ENCODE measurements around the gene C9orf43.

The C9orf43 gene

DNA sequence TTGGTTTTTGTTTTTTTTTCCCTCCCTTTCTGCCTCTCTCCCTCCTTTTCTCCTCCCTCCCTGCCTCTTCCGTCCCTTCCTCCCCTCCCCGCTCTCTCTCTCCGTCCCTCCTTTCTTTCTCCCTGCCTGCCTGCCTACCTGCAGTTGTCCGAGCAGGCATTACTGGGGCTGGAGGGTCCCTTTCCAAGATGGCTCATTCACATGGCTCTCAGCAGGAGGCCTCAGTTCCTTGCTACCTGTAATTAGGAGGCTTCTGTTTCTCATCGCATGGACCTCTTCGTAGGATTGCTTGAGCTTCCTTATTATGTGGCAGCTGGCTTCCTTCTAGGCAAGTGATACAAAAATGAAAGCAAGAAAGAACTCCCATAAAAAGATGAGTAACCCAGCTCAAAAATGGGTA lies 61.0 kb downstream of the C9orf43 start:
- WGBS = 50% methylated on average over 6 of the region's 6 CpGs
- Histone ChIP-seq H3K27me3 (ENCODE audit: insufficient read depth, low read length) (no peaks in the 10 kb centered on the region), H3K9me3 (ENCODE audit: insufficient read depth, low read depth, low read length) (peaks cover 6% of the 10 kb centered on the region; the same call in 1 of the 2 replicates), H3K4me3 (ENCODE audit: low read length) (no peak overlapping the region), H3K36me3 (ENCODE audit: insufficient read depth, low read length) (no peaks in the 10 kb centered on the region), H3K27ac (ENCODE audit: low read depth, low read length) (no peak overlapping the region), H3K9ac (ENCODE audit: low read depth, low read length) (0 out of 2 replicates have a peak overlapping the region, but pooled peaks have one; percentile 6), H3K4me1 (ENCODE audit: insufficient read depth, low read length) (peaks cover 6% of the 10 kb centered on the region)

DNA sequence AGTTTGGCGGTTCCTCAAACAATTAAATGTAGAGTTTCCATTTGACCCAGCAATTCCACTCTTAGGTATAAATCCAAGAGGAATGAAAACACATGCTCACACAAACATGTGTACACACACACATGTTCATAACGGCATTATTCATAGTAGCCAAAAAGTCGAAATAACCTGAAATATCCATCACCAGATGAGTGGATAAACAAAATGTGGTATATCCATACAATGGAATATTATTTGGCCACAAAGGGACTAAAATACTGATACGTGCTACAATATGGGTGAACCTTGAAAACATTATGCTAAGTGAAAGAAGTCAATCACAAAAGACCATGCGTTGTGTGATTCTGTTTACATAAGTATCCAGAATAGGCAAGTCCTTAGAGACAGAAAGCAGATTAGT lies 61.7 kb downstream of the C9orf43 start:
- no peak overlapping the region for H3K27ac ChIP-seq (ENCODE audit: low read depth, low read length)
- no peak overlapping the region for H3K4me3 ChIP-seq (ENCODE audit: low read length)
- WGBS = 91% methylated on average over 5 of the region's 5 CpGs
- peaks cover 6% of the 10 kb centered on the region for H3K4me1 ChIP-seq (ENCODE audit: insufficient read depth, low read length)
- peaks cover 6% of the 10 kb centered on the region; the same call in 1 of the 2 replicates for H3K9me3 ChIP-seq (ENCODE audit: insufficient read depth, low read depth, low read length)
- no peaks in the 10 kb centered on the region for H3K36me3 ChIP-seq (ENCODE audit: insufficient read depth, low read length)
- no peaks in the 10 kb centered on the region for H3K27me3 ChIP-seq (ENCODE audit: insufficient read depth, low read length)
- no peak overlapping the region for H3K9ac ChIP-seq (ENCODE audit: low read depth, low read length)

DNA sequence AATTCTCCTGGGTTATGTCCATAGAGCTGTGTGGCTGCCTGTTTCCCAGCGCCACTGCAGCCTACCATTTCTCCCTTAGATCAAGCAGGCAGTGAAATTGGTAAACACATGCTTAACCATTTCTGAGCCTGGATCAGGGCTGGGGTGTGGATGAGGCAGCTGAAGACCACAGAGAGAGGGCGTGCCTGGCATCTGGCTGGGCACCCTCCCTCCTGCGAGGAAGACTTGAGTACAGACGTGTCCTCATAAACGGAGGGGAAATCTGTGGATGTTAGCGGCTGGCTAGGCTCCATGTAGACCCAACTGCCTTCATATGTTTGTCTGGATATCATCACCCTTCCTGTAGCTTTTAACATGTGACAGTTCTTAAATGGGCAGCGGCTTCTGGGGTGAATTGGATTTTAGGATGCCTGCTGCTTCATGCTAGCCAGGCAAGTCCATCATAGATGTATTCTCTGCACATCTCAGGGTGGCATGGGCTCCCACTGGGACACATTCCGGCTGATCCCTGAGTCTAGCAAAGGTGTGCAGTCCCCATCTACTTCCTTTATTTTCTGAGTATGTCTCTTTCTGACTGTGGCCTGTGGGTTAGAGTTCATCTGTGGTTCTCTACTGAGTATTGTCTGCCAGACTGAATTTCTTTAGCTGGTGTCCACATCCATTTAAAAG lies 63.9 kb downstream of the C9orf43 start:
- Histone ChIP-seq H3K27ac (ENCODE audit: low read depth, low read length) (no peak overlapping the region), H3K4me1 (ENCODE audit: insufficient read depth, low read length) (peaks cover 6% of the 10 kb centered on the region), H3K9me3 (ENCODE audit: insufficient read depth, low read depth, low read length) (peaks cover 6% of the 10 kb centered on the region; the same call in 1 of the 2 replicates), H3K9ac (ENCODE audit: low read depth, low read length) (no peak overlapping the region), H3K36me3 (ENCODE audit: insufficient read depth, low read length) (no peaks in the 10 kb centered on the region), H3K27me3 (ENCODE audit: insufficient read depth, low read length) (no peaks in the 10 kb centered on the region), H3K4me3 (ENCODE audit: low read length) (no peak overlapping the region)
- 87% methylated on average over 8 of the region's 8 CpGs for WGBS

DNA sequence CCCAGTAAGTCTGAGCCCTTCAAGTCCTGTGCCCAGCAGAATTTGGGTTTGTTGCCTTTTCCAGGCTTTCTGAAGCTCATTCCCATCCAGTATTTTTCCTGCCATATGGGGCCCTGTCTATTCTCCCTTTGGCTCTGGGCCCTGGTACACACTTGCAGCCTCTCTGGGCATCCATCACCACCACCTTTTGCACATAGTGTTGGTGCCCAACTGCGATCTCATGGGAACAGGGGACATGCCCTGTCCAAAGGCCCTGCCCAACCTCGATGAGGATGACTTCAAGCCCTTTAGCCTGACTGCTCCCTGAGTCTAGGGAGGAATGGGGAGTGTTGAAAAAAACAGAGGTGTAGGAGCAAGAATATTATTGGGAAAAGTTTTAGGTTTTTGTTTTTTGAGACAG lies 64.5 kb downstream of the C9orf43 start:
- Histone ChIP-seq H3K9ac (ENCODE audit: low read depth, low read length) (no peak overlapping the region), H3K27ac (ENCODE audit: low read depth, low read length) (no peak overlapping the region), H3K4me1 (ENCODE audit: insufficient read depth, low read length) (peaks cover 6% of the 10 kb centered on the region), H3K36me3 (ENCODE audit: insufficient read depth, low read length) (no peaks in the 10 kb centered on the region), H3K4me3 (ENCODE audit: low read length) (no peak overlapping the region), H3K9me3 (ENCODE audit: insufficient read depth, low read depth, low read length) (peaks cover 6% of the 10 kb centered on the region; the same call in 1 of the 2 replicates), H3K27me3 (ENCODE audit: insufficient read depth, low read length) (no peaks in the 10 kb centered on the region)
- WGBS = 90% methylated on average over 2 of the region's 2 CpGs

DNA sequence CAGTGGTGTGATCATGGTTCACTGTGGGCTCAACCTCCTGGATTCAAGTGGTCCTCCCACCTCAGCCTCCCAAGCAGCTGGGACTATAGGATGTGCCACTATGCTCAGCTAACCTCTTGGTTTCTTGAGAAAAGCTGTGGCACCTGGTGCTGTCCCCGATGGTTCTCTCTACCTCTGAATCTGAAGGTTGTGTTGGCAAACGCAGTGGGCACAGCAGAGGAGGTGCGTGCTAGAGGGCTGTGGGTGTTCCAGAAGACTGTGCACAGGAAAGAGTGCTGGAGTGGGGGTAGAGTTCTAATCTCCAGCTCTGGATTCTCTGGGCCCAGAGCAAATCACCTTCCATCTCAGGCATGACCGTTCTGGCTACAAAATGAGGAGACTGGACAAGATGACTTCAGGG lies 65.4 kb downstream of the C9orf43 start:
- 93% methylated on average over 4 of the region's 4 CpGs for WGBS
- Histone ChIP-seq H3K36me3 (ENCODE audit: insufficient read depth, low read length) (no peaks in the 10 kb centered on the region), H3K27me3 (ENCODE audit: insufficient read depth, low read length) (no peaks in the 10 kb centered on the region), H3K4me3 (ENCODE audit: low read length) (no peak overlapping the region), H3K4me1 (ENCODE audit: insufficient read depth, low read length) (peaks cover 4% of the 10 kb centered on the region), H3K27ac (ENCODE audit: low read depth, low read length) (no peak overlapping the region), H3K9ac (ENCODE audit: low read depth, low read length) (no peak overlapping the region), H3K9me3 (ENCODE audit: insufficient read depth, low read depth, low read length) (peaks cover 6% of the 10 kb centered on the region; the same call in 1 of the 2 replicates)

DNA sequence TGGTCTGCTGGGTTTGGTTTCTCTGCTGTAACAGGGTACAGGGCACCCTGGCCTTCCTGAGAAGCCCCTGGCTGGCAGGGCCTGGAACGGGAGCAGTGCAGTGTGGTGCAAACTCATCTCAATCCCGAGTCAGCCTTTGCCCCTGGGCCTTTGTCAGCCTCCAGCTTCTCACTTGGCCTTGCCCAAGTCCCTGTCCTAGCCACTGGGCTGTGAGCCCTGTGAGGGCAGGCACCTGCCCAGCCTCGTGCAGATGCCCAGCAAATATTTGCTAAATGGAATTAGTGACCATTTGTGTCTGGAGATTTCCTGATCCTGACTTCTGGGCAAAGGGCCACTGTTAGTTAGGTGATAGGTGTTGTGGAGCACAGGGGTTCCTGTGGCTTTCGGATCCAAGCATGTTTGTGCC lies 66.0 kb downstream of the C9orf43 start:
- no peak overlapping the region for H3K27ac ChIP-seq (ENCODE audit: low read depth, low read length)
- H3K4me1 ChIP-seq (ENCODE audit: insufficient read depth, low read length) = no peaks in the 10 kb centered on the region
- H3K9ac ChIP-seq (ENCODE audit: low read depth, low read length) = no peak overlapping the region
- peaks cover 6% of the 10 kb centered on the region; the same call in 1 of the 2 replicates for H3K9me3 ChIP-seq (ENCODE audit: insufficient read depth, low read depth, low read length)
- H3K4me3 ChIP-seq (ENCODE audit: low read length) = no peak overlapping the region
- WGBS = 90% methylated on average over 4 of the region's 4 CpGs
- no peaks in the 10 kb centered on the region for H3K27me3 ChIP-seq (ENCODE audit: insufficient read depth, low read length)
- H3K36me3 ChIP-seq (ENCODE audit: insufficient read depth, low read length) = no peaks in the 10 kb centered on the region

DNA sequence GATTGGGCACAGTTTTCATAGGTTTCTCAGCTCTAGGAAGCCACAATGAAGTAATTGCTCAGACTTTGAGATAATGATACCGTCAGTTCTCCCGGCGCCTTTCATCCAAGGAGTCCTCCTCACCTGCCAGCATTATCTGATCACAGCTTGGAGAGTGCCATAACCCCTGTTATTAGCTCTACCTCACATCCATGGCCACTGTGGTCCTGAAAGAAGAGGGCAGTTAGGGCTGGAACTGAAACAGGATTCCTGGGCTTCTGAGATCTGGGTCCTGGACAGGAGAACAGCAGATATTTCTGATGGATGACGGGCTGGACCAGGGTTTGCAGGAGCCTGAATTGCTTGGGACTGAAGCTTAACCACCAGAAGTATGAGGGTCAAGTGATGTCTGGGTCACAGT lies 66.5 kb downstream of the C9orf43 start:
- H3K9ac ChIP-seq (ENCODE audit: low read depth, low read length) = no peak overlapping the region
- no peaks in the 10 kb centered on the region for H3K36me3 ChIP-seq (ENCODE audit: insufficient read depth, low read length)
- WGBS = 88% methylated on average over 4 of the region's 4 CpGs
- no peak overlapping the region for H3K27ac ChIP-seq (ENCODE audit: low read depth, low read length)
- no peak overlapping the region for H3K4me3 ChIP-seq (ENCODE audit: low read length)
- no peaks in the 10 kb centered on the region for H3K27me3 ChIP-seq (ENCODE audit: insufficient read depth, low read length)
- no peaks in the 10 kb centered on the region for H3K4me1 ChIP-seq (ENCODE audit: insufficient read depth, low read length)
- H3K9me3 ChIP-seq (ENCODE audit: insufficient read depth, low read depth, low read length) = peaks cover 4% of the 10 kb centered on the region; the same call in 1 of the 2 replicates

DNA sequence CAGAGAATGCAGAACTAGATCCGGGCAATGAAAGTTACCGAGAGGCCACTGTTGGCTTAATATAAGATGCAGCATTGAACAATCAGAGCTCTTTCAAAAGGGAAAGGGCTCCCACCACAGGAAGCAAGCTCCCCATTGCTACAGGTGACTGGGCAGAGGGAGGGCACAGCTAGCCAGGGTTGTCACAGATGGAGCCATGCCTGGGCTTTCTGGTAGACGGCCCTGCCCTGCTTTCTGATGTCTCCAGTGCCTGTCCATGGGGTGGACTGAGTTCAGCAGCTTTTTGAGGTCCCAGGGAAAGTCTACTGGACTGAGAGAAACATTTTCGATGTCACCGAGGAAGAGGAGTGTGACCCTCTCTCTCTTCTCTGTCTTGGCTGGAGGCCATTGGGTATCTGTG lies 67.1 kb downstream of the C9orf43 start:
- no peak overlapping the region for H3K4me3 ChIP-seq (ENCODE audit: low read length)
- WGBS = 88% methylated on average over 5 of the region's 5 CpGs
- no peak overlapping the region for H3K27ac ChIP-seq (ENCODE audit: low read depth, low read length)
- H3K4me1 ChIP-seq (ENCODE audit: insufficient read depth, low read length) = no peaks in the 10 kb centered on the region
- H3K9me3 ChIP-seq (ENCODE audit: insufficient read depth, low read depth, low read length) = no peaks in the 10 kb centered on the region
- no peaks in the 10 kb centered on the region for H3K27me3 ChIP-seq (ENCODE audit: insufficient read depth, low read length)
- H3K36me3 ChIP-seq (ENCODE audit: insufficient read depth, low read length) = no peaks in the 10 kb centered on the region
- no peak overlapping the region for H3K9ac ChIP-seq (ENCODE audit: low read depth, low read length)

DNA sequence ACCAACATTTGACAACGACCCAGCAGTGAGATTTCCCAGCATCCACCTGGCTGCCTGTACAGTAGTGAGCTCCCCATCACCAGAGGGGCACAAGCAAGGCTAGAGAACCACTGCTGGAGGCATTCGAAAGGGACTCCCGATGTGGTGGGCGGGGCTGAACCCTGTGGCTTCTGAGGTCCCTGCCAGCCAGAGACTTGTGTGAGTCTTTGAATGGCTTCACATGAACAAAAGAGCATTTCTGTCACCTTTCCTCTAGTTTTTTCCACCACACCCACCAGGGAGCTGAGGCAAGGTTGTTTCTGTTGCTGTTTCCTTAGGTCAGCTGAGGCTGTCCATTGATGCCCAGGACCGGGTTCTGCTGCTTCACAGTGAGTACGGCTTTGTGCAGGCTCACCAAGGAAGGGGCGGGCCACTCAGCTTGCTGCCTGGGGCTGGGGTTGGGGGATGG lies 68.7 kb downstream of the C9orf43 start:
- Histone ChIP-seq H3K9ac (ENCODE audit: low read depth, low read length) (no peak overlapping the region), H3K9me3 (ENCODE audit: insufficient read depth, low read depth, low read length) (no peaks in the 10 kb centered on the region), H3K27me3 (ENCODE audit: insufficient read depth, low read length) (no peaks in the 10 kb centered on the region), H3K4me3 (ENCODE audit: low read length) (no peak overlapping the region), H3K36me3 (ENCODE audit: insufficient read depth, low read length) (no peaks in the 10 kb centered on the region), H3K27ac (ENCODE audit: low read depth, low read length) (no peak overlapping the region), H3K4me1 (ENCODE audit: insufficient read depth, low read length) (no peaks in the 10 kb centered on the region)
- WGBS = 65% methylated on average over 7 of the region's 7 CpGs

All from HUES64 (cell line).